Measurements from ENCODE around the gene CYP3A7.
"Not testable (repeated sequence)": the region's sequence is repeated elsewhere in the genome, so short reads cannot be mapped to it uniquely, and the experiment has no call there.

CYP3A7 gene

GRCh38 chr7:99699946-99700345, 35.0 kb downstream of the CYP3A7 start:
- Histone ChIP-seq H2BK12ac (ENCODE audit: low read length in 2 of 2) (no peak overlapping the region), H3K79me1 (replicated peaks; ENCODE audit: low read length, poor library complexity, severe bottlenecking) (no peaks in the 10 kb centered on the region), H4K91ac (ENCODE audit: low read length) (no peak overlapping the region), H3K4me3 (ENCODE audit: insufficient read depth in 1 of 2, low read depth in 1 of 2, low read length in 2 of 2) (no peak overlapping the region), H3K14ac (ENCODE audit: low read length in 2 of 2) (no peak overlapping the region), H3K4ac (ENCODE audit: low read depth in 1 of 2, low read length in 2 of 2) (no peak overlapping the region), H3K23ac (ENCODE audit: low read length in 2 of 2) (no peak overlapping the region), H4K8ac (ENCODE audit: low read length) (no peak overlapping the region), H3K18ac (ENCODE audit: low read depth in 1 of 2, low read length in 2 of 2) (no peak overlapping the region), H3K4me2 (ENCODE audit: low read length, poor library complexity, severe bottlenecking) (no peak overlapping the region), H2BK5ac (ENCODE audit: low read depth, low read length, poor library complexity, severe bottlenecking) (no peak overlapping the region), H3K4me1 (ENCODE audit: control insufficient read depth, insufficient read depth, low read depth, low read length) (no peaks in the 10 kb centered on the region), H3K36me3 (ENCODE audit: control insufficient read depth in 1 of 2, insufficient read depth in 2 of 2, low read depth in 1 of 2, low read length in 2 of 2) (no peaks in the 10 kb centered on the region), H2AFZ (ENCODE audit: low read depth, low read length) (no peak overlapping the region), H3K9me3 (ENCODE audit: control insufficient read depth, low read length) (peaks cover 18% of the 10 kb centered on the region), H2AK5ac (ENCODE audit: low read length, severe bottlenecking) (no peak overlapping the region), H3K27ac (ENCODE audit: low read length, poor library complexity, severe bottlenecking) (no peak overlapping the region), H2BK15ac (ENCODE audit: low read depth, poor library complexity, severe bottlenecking) (no peak overlapping the region), H3K9ac (ENCODE audit: low read length) (no peak overlapping the region), H3K27me3 (ENCODE audit: control insufficient read depth in 1 of 2, insufficient read depth in 1 of 2, low read length in 2 of 2) (no peaks in the 10 kb centered on the region), H2BK120ac (ENCODE audit: low read depth, low read length) (no peak overlapping the region)
- WGBS = 67% methylated on average over 5 of the region's 5 CpGs
- DNase-seq = no peak

- not testable (repeated sequence) for H3K4me2 ChIP-seq (ENCODE audit: low read length, poor library complexity, severe bottlenecking); H3K27me3 ChIP-seq (ENCODE audit: control insufficient read depth in 1 of 2, insufficient read depth in 1 of 2, low read length in 2 of 2)
These were observed 35.9 kb downstream of the CYP3A7 start for GRCh38 chr7:99698867-99699730.

GRCh38 chr7:99694912-99695304, 40.1 kb downstream of the CYP3A7 start:
- H3K9ac ChIP-seq (ENCODE audit: low read length) = no peak overlapping the region
- no peaks in the 10 kb centered on the region for H3K79me1 ChIP-seq (replicated peaks; ENCODE audit: low read length, poor library complexity, severe bottlenecking)
- no peak overlapping the region for H3K4me2 ChIP-seq (ENCODE audit: low read length, poor library complexity, severe bottlenecking)
- H3K14ac ChIP-seq (ENCODE audit: low read length in 2 of 2) = no peak overlapping the region
- no peak overlapping the region for H2BK15ac ChIP-seq (ENCODE audit: low read depth, poor library complexity, severe bottlenecking)
- H2BK12ac ChIP-seq (ENCODE audit: low read length in 2 of 2) = no peak overlapping the region
- no peak overlapping the region for H3K4ac ChIP-seq (ENCODE audit: low read depth in 1 of 2, low read length in 2 of 2)
- WGBS = 100% methylated on average over 1 of the region's 1 CpG
- no peak overlapping the region for H4K8ac ChIP-seq (ENCODE audit: low read length)
- H3K4me1 ChIP-seq (ENCODE audit: control insufficient read depth, insufficient read depth, low read depth, low read length) = peaks cover 3% of the 10 kb centered on the region
- H3K36me3 ChIP-seq (ENCODE audit: control insufficient read depth in 1 of 2, insufficient read depth in 2 of 2, low read depth in 1 of 2, low read length in 2 of 2) = no peaks in the 10 kb centered on the region
- H3K27me3 ChIP-seq (ENCODE audit: control insufficient read depth in 1 of 2, insufficient read depth in 1 of 2, low read length in 2 of 2) = no peaks in the 10 kb centered on the region
- H2AK5ac ChIP-seq (ENCODE audit: low read length, severe bottlenecking) = no peak overlapping the region
- H3K4me3 ChIP-seq (ENCODE audit: insufficient read depth in 1 of 2, low read depth in 1 of 2, low read length in 2 of 2) = no peak overlapping the region
- H3K9me3 ChIP-seq (ENCODE audit: control insufficient read depth, low read length) = no peaks in the 10 kb centered on the region
- no peak for DNase-seq
- H3K23ac ChIP-seq (ENCODE audit: low read length in 2 of 2) = no peak overlapping the region
- H3K27ac ChIP-seq (ENCODE audit: low read length, poor library complexity, severe bottlenecking) = no peak overlapping the region
- H2BK120ac ChIP-seq (ENCODE audit: low read depth, low read length) = no peak overlapping the region
- H2AFZ ChIP-seq (ENCODE audit: low read depth, low read length) = no peak overlapping the region
- H2BK5ac ChIP-seq (ENCODE audit: low read depth, low read length, poor library complexity, severe bottlenecking) = no peak overlapping the region
- no peak overlapping the region for H4K91ac ChIP-seq (ENCODE audit: low read length)
- no peak overlapping the region for H3K18ac ChIP-seq (ENCODE audit: low read depth in 1 of 2, low read length in 2 of 2)

More at GRCh38 chr7:99698867-99699730, 35.9 kb downstream of the CYP3A7 start:
- not testable (repeated sequence) for H4K8ac ChIP-seq (ENCODE audit: low read length); H3K14ac ChIP-seq (ENCODE audit: low read length in 2 of 2); H3K4me3 ChIP-seq (ENCODE audit: insufficient read depth in 1 of 2, low read depth in 1 of 2, low read length in 2 of 2); H3K4ac ChIP-seq (ENCODE audit: low read depth in 1 of 2, low read length in 2 of 2); H3K23ac ChIP-seq (ENCODE audit: low read length in 2 of 2); H2BK120ac ChIP-seq (ENCODE audit: low read depth, low read length); H3K79me1 ChIP-seq (replicated peaks; ENCODE audit: low read length, poor library complexity, severe bottlenecking); H3K4me1 ChIP-seq (ENCODE audit: control insufficient read depth, insufficient read depth, low read depth, low read length); H2AFZ ChIP-seq (ENCODE audit: low read depth, low read length); H4K91ac ChIP-seq (ENCODE audit: low read length); H2BK12ac ChIP-seq (ENCODE audit: low read length in 2 of 2); H3K36me3 ChIP-seq (ENCODE audit: control insufficient read depth in 1 of 2, insufficient read depth in 2 of 2, low read depth in 1 of 2, low read length in 2 of 2); DNase-seq; H3K27ac ChIP-seq (ENCODE audit: low read length, poor library complexity, severe bottlenecking); H2AK5ac ChIP-seq (ENCODE audit: low read length, severe bottlenecking); H2BK15ac ChIP-seq (ENCODE audit: low read depth, poor library complexity, severe bottlenecking); H3K9ac ChIP-seq (ENCODE audit: low read length); H3K18ac ChIP-seq (ENCODE audit: low read depth in 1 of 2, low read length in 2 of 2); H2BK5ac ChIP-seq (ENCODE audit: low read depth, low read length, poor library complexity, severe bottlenecking)
- 33% methylated on average over 3 of the region's 6 CpGs for WGBS
- H3K9me3 ChIP-seq (ENCODE audit: control insufficient read depth, low read length) = peaks cover 18% of the 10 kb centered on the region

GRCh38 chr7:99694201-99694911, 40.6 kb downstream of the CYP3A7 start:
- Histone ChIP-seq H3K4me2 (ENCODE audit: low read length, poor library complexity, severe bottlenecking) (no peak overlapping the region), H3K9ac (ENCODE audit: low read length) (no peak overlapping the region), H3K4me3 (ENCODE audit: insufficient read depth in 1 of 2, low read depth in 1 of 2, low read length in 2 of 2) (no peak overlapping the region), H3K23ac (ENCODE audit: low read length in 2 of 2) (no peak overlapping the region), H2BK15ac (ENCODE audit: low read depth, poor library complexity, severe bottlenecking) (no peak overlapping the region), H2BK120ac (ENCODE audit: low read depth, low read length) (no peak overlapping the region), H2AFZ (ENCODE audit: low read depth, low read length) (no peak overlapping the region), H2AK5ac (ENCODE audit: low read length, severe bottlenecking) (no peak overlapping the region), H4K91ac (ENCODE audit: low read length) (no peak overlapping the region), H3K14ac (ENCODE audit: low read length in 2 of 2) (no peak overlapping the region), H3K79me1 (replicated peaks; ENCODE audit: low read length, poor library complexity, severe bottlenecking) (no peaks in the 10 kb centered on the region), H3K4ac (ENCODE audit: low read depth in 1 of 2, low read length in 2 of 2) (no peak overlapping the region), H3K27me3 (ENCODE audit: control insufficient read depth in 1 of 2, insufficient read depth in 1 of 2, low read length in 2 of 2) (no peaks in the 10 kb centered on the region), H2BK5ac (ENCODE audit: low read depth, low read length, poor library complexity, severe bottlenecking) (no peak overlapping the region), H3K36me3 (ENCODE audit: control insufficient read depth in 1 of 2, insufficient read depth in 2 of 2, low read depth in 1 of 2, low read length in 2 of 2) (no peaks in the 10 kb centered on the region), H3K27ac (ENCODE audit: low read length, poor library complexity, severe bottlenecking) (no peak overlapping the region), H4K8ac (ENCODE audit: low read length) (no peak overlapping the region), H2BK12ac (ENCODE audit: low read length in 2 of 2) (no peak overlapping the region), H3K9me3 (ENCODE audit: control insufficient read depth, low read length) (no peaks in the 10 kb centered on the region), H3K4me1 (ENCODE audit: control insufficient read depth, insufficient read depth, low read depth, low read length) (peaks cover 3% of the 10 kb centered on the region), H3K18ac (ENCODE audit: low read depth in 1 of 2, low read length in 2 of 2) (no peak overlapping the region)
- WGBS = 93% methylated on average over 3 of the region's 5 CpGs
- no peak for DNase-seq
